Panc1 (cell line): ENCODE results near the gene BRAT1.

Experiments
- POLR2AphosphoS5 ChIP-seq: IDR thresholded peaks from 2 replicates; pipeline ENCODE4 v1.6.1; 2012; ENCODE audit warnings: mild to moderate bottlenecking, low read depth, low read length, moderate library complexity
- TF ChIP-seq, protein P1 (sequence below): fragments of 450-650 bp; IDR thresholded peaks from 2 replicates; pipeline ENCODE4 v1.5.1; 2017; ENCODE audit warnings: mild to moderate bottlenecking
- TF ChIP-seq, protein P2 (sequence below), 2 experiments: IDR thresholded peaks; 2 replicates each; pipeline ENCODE4 v1.6.1; 2011 to 2012; ENCODE audit warnings: low read depth in 2 of 2, control low read depth in 1 of 2, low read length in 1 of 2, mild to moderate bottlenecking in 1 of 2, moderate library complexity in 1 of 2; ENCODE audit not compliant: insufficient read depth in 1 of 2

DNA sequence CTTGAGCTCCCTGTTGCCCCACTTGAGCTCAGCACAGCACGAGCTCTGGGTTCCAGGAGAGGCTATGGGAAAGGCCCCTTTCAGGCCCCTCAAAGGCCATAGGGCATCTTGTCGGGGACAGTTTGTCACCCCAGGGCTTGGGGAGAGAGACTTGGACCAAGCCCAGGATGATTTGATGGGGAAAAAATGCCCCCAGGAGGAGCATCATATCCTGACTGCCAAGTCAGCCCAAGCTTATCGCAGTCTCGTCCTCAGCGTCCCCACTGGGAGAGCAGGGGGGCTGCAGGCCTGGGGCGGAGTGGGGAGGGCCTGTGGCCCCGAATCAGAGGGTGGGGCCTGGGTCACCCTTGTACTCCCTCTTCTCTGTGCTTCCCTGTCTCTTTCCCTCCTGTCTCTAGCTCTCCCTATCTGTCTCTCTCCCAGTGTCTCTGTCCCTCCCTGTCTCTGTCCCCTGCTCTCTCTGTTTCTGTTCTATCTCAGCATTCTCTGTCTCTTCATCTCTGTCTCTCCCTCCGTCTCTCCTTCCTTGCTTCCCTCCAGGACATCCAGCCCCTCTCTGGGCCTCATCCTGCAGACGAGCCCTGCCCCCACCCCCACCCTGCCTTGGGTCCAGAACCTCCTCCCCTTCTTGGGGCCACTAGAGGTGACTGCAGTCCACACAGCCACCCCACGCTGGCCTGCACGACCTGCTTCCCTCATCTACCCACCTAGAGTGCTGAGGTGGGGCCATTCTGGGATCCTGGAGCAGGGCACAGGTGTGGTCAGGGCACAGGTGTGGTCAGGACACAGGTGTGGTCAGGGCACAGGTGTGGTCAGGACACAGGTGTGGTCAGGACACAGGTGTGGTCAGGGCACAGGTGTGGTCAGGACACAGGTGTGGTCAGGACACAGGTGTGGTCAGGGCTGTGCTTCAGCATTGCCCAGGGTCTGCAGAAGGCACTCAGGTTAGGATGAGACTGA lies 61.8 kb downstream of the BRAT1 start:
- TF ChIP-seq, protein P1, sequence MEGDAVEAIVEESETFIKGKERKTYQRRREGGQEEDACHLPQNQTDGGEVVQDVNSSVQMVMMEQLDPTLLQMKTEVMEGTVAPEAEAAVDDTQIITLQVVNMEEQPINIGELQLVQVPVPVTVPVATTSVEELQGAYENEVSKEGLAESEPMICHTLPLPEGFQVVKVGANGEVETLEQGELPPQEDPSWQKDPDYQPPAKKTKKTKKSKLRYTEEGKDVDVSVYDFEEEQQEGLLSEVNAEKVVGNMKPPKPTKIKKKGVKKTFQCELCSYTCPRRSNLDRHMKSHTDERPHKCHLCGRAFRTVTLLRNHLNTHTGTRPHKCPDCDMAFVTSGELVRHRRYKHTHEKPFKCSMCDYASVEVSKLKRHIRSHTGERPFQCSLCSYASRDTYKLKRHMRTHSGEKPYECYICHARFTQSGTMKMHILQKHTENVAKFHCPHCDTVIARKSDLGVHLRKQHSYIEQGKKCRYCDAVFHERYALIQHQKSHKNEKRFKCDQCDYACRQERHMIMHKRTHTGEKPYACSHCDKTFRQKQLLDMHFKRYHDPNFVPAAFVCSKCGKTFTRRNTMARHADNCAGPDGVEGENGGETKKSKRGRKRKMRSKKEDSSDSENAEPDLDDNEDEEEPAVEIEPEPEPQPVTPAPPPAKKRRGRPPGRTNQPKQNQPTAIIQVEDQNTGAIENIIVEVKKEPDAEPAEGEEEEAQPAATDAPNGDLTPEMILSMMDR: no peak
- TF ChIP-seq POLR2AphosphoS5: no peak
- TF ChIP-seq, protein P2, sequence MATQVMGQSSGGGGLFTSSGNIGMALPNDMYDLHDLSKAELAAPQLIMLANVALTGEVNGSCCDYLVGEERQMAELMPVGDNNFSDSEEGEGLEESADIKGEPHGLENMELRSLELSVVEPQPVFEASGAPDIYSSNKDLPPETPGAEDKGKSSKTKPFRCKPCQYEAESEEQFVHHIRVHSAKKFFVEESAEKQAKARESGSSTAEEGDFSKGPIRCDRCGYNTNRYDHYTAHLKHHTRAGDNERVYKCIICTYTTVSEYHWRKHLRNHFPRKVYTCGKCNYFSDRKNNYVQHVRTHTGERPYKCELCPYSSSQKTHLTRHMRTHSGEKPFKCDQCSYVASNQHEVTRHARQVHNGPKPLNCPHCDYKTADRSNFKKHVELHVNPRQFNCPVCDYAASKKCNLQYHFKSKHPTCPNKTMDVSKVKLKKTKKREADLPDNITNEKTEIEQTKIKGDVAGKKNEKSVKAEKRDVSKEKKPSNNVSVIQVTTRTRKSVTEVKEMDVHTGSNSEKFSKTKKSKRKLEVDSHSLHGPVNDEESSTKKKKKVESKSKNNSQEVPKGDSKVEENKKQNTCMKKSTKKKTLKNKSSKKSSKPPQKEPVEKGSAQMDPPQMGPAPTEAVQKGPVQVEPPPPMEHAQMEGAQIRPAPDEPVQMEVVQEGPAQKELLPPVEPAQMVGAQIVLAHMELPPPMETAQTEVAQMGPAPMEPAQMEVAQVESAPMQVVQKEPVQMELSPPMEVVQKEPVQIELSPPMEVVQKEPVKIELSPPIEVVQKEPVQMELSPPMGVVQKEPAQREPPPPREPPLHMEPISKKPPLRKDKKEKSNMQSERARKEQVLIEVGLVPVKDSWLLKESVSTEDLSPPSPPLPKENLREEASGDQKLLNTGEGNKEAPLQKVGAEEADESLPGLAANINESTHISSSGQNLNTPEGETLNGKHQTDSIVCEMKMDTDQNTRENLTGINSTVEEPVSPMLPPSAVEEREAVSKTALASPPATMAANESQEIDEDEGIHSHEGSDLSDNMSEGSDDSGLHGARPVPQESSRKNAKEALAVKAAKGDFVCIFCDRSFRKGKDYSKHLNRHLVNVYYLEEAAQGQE (IDR thresholded peaks at IDR 0.05; ENCODE audit: insufficient read depth in 1 of 2, low read depth in 2 of 2, low read length in 1 of 2): no peak
